Measurements from ENCODE around the gene SCCPDH. TPM values are rescaled to one million over a fixed set of nuclear protein-coding genes. Genes with fewer than 3 reads are reported as not detected.
"Not testable (repeated sequence)": the region's sequence is repeated elsewhere in the genome, so short reads cannot be mapped to it uniquely, and the experiment has no call there.

SCCPDH gene
- total RNA-seq, 2 donors from 2014 or later: 25.1 to 28.9 TPM

DNA sequence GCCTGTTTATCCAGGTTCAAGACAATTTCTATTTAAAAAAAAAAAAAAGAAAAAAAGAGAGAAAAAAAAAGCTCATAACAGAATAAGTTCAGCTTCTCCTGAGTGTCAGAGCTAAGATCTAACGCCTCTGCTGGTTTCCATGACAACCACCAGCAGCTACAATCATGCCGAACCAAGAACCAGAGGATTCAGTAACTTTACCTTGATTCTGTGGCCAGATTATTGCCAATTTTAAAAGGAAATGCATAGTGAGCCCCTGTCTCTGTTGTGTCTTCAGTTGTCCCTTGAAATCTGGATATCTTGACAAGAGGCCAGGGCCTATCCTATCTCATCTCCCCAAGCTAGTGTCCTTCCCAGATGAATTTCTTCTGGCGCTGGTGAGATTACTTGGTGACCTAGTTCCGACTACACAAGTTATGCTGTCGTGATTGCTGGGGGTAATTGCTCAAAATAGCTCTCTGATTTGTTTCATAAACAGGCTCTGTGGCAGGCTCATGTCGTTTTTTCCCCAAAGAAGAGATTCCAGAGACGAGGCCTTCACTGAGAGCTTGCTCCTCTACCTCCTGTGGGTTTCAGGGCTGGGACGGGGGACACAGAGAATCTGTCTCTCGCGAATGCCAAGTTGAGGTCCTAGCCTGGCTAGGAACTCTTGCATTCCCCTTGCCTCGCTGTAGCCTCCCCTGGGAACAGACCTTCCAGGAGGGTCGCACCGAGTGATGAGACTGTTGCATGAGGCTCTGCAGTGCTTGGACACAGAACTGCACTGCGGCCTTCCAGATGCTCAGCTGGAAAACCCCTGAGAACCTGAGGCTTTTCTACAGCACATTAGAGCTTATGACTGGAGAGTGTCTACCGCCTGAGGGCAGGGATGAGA lies 32.4 kb upstream of the SCCPDH start:
- TF ChIP-seq, protein P1, sequence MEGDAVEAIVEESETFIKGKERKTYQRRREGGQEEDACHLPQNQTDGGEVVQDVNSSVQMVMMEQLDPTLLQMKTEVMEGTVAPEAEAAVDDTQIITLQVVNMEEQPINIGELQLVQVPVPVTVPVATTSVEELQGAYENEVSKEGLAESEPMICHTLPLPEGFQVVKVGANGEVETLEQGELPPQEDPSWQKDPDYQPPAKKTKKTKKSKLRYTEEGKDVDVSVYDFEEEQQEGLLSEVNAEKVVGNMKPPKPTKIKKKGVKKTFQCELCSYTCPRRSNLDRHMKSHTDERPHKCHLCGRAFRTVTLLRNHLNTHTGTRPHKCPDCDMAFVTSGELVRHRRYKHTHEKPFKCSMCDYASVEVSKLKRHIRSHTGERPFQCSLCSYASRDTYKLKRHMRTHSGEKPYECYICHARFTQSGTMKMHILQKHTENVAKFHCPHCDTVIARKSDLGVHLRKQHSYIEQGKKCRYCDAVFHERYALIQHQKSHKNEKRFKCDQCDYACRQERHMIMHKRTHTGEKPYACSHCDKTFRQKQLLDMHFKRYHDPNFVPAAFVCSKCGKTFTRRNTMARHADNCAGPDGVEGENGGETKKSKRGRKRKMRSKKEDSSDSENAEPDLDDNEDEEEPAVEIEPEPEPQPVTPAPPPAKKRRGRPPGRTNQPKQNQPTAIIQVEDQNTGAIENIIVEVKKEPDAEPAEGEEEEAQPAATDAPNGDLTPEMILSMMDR (conservative IDR thresholded peaks at IDR 0.05): no peak
- no peaks in the 10 kb centered on the region for H3K27me3 Mint-ChIP-seq (ENCODE audit: insufficient read depth)
- DNase-seq: peak; percentile 42

DNA sequence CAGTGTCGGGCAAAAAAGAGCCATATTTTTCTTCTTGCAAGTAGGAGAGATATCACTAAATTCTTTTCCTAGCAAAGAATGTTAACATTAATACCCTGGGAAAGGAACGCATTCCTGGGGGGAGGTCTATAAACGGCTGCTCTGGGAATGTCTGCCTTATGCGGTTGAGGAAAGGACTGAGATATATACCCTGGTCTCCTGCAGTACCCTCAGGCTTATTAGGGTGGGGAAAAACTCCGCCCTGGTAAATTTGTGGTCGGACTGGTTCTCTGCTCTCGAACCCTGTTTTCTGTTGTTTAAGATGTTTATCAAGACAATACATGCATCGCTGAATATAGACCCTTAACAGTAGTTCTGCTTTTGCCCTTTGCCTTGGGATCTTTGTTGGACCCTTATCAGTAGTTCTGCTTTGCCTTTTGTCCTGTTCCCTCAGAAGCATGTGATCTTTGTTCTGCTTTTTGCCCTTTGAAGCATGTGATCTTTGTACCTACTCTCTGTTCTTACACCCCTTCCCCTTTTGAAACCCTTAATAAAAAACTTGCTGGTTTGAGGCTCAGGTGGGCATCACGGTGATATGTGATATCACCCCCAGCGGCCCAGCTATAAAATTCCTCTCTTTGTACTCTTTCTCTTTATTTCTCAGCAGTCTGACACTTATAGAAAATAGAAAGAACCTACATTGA lies 29.9 kb upstream of the SCCPDH start:
- not testable (repeated sequence) for H3K27me3 ChIP-seq (ENCODE audit: control insufficient read depth, insufficient read depth, low read length, poor library complexity, severe bottlenecking); H3K4me1 Mint-ChIP-seq; H3K36me3 Mint-ChIP-seq (ENCODE audit: low read depth); H3K9ac ChIP-seq (ENCODE audit: extremely low read depth, low read length, poor library complexity, severe bottlenecking); H3K27ac ChIP-seq (ENCODE audit: low read depth, low read length); H3K4me1 ChIP-seq (ENCODE audit: control insufficient read depth, insufficient read depth, low read length); H3K27me3 Mint-ChIP-seq (ENCODE audit: insufficient read depth); H3K36me3 ChIP-seq (ENCODE audit: control insufficient read depth, insufficient read depth, low read length); H3K4me3 ChIP-seq (ENCODE audit: low read length); H3K27ac Mint-ChIP-seq; H3K4me3 Mint-ChIP-seq
- 87 to 91% methylated on average over 7 to 10 of the region's 10 CpGs for WGBS, 2 experiments (ENCODE audit: insufficient coverage in 1 of 2, insufficient read length in 1 of 2)
- peaks cover 39% of the 10 kb centered on the region for H3K9me3 Mint-ChIP-seq
- H3K9me3 ChIP-seq (ENCODE audit: control insufficient read depth, low read length): peaks cover 31% of the 10 kb centered on the region
- DNase-seq: peak; percentile 45

More for the DNA sequence above, 32.4 kb upstream of the SCCPDH start:
- H3K9ac ChIP-seq (ENCODE audit: extremely low read depth, low read length, poor library complexity, severe bottlenecking): no peak overlapping the region
- H3K4me3 Mint-ChIP-seq: no peak overlapping the region
- H3K4me1 ChIP-seq (ENCODE audit: control insufficient read depth, insufficient read depth, low read length): no peaks in the 10 kb centered on the region
- no peak overlapping the region for H3K27ac ChIP-seq (ENCODE audit: low read depth, low read length)
- H3K36me3 ChIP-seq (ENCODE audit: control insufficient read depth, insufficient read depth, low read length): no peaks in the 10 kb centered on the region
- H3K9me3 Mint-ChIP-seq: peaks cover 39% of the 10 kb centered on the region
- H3K4me1 Mint-ChIP-seq: no peaks in the 10 kb centered on the region
- peaks cover 4% of the 10 kb centered on the region for H3K36me3 Mint-ChIP-seq (ENCODE audit: low read depth)
- H3K4me3 ChIP-seq (ENCODE audit: low read length): no peak overlapping the region
- WGBS, 2 experiments (ENCODE audit: insufficient coverage in 1 of 2, insufficient read length in 1 of 2): 76 to 77% methylated on average over 14 to 15 of the region's 15 CpGs
- peaks cover 31% of the 10 kb centered on the region for H3K9me3 ChIP-seq (ENCODE audit: control insufficient read depth, low read length)
- no peak overlapping the region for H3K27ac Mint-ChIP-seq
- no peaks in the 10 kb centered on the region for H3K27me3 ChIP-seq (ENCODE audit: control insufficient read depth, insufficient read depth, low read length, poor library complexity, severe bottlenecking)

DNA sequence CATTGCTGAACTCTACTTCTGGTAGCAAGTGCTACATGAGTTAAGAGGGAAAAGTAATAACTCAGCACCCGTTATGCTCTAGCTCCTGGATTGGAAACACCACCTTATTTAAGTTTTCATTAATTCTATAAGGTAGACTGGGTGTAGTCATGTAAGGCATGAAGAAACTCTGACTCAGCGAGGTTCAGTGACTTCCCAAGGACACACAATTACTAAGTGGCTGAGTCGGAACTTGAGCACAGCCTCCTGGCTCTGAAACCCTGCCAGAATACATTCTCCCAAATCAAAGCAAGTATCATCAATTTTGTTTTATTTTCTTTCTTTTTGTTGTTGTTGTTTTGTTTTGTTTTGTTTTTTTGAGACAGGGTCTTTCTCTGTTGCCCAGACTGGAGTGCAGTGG lies 29.1 kb upstream of the SCCPDH start:
- no peak overlapping the region for H3K27ac ChIP-seq (ENCODE audit: low read depth, low read length)
- no peaks in the 10 kb centered on the region for H3K4me1 ChIP-seq (ENCODE audit: control insufficient read depth, insufficient read depth, low read length)
- no peaks in the 10 kb centered on the region for H3K4me1 Mint-ChIP-seq
- H3K9me3 Mint-ChIP-seq: peaks cover 39% of the 10 kb centered on the region
- whole genome bisulfite sequencing, 2 experiments (ENCODE audit: insufficient coverage in 1 of 2, insufficient read length in 1 of 2): 82% methylated on average over 2 of the region's 3 CpGs; no CpG with 5 or more reads in 1 of the 2 experiments
- H3K4me3 Mint-ChIP-seq: no peak overlapping the region
- no peak overlapping the region for H3K4me3 ChIP-seq (ENCODE audit: low read length)
- TF ChIP-seq, protein P1 (conservative IDR thresholded peaks at IDR 0.05): no peak
- peaks cover 2% of the 10 kb centered on the region for H3K27me3 Mint-ChIP-seq (ENCODE audit: insufficient read depth)
- H3K9ac ChIP-seq (ENCODE audit: extremely low read depth, low read length, poor library complexity, severe bottlenecking): no peak overlapping the region
- no peak for DNase-seq
- peaks cover 4% of the 10 kb centered on the region for H3K36me3 Mint-ChIP-seq (ENCODE audit: low read depth)
- H3K36me3 ChIP-seq (ENCODE audit: control insufficient read depth, insufficient read depth, low read length): no peaks in the 10 kb centered on the region
- H3K9me3 ChIP-seq (ENCODE audit: control insufficient read depth, low read length): peaks cover 31% of the 10 kb centered on the region
- no peak overlapping the region for H3K27ac Mint-ChIP-seq
- H3K27me3 ChIP-seq (ENCODE audit: control insufficient read depth, insufficient read depth, low read length, poor library complexity, severe bottlenecking): no peaks in the 10 kb centered on the region

Data from endodermal cell (in vitro differentiated cells).